HG03103 (cell line): ENCODE data around the gene ZNF318.

Experiments
- ATAC-seq: cut with Tn5 transposase; IDR thresholded peaks from one replicate; pipeline ENCODE4 v1.9.1; 2021; ENCODE audit warnings: low read depth; ENCODE audit not compliant: unreplicated experiment

ZNF318 gene

DNA sequence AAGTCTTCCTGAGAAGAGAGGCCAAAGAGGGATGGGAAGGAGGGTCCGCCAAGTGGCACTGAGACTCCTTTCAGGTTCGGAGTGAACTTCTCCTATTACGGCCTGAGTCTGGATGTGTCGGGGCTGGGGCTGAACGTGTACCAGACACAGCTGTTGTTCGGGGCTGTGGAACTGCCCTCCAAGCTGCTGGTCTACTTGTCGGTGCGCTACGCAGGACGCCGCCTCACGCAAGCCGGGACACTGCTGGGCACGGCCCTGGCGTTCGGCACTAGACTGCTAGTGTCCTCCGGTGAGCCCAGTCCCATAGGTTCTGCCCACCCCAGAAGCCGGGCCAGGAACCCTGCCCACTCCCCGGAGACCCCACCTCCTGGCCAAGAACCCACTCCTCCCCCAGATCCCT is 67.3 kb downstream of the ZNF318 start:
- ATAC-seq, result no peak

GRCh38 chr6:43301081-43301870 is 68.2 kb downstream of the ZNF318 start:
- no peak for ATAC-seq

- no peak for ATAC-seq
Measured at GRCh38 chr6:43299338-43300293, 69.8 kb downstream of the ZNF318 start.

DNA sequence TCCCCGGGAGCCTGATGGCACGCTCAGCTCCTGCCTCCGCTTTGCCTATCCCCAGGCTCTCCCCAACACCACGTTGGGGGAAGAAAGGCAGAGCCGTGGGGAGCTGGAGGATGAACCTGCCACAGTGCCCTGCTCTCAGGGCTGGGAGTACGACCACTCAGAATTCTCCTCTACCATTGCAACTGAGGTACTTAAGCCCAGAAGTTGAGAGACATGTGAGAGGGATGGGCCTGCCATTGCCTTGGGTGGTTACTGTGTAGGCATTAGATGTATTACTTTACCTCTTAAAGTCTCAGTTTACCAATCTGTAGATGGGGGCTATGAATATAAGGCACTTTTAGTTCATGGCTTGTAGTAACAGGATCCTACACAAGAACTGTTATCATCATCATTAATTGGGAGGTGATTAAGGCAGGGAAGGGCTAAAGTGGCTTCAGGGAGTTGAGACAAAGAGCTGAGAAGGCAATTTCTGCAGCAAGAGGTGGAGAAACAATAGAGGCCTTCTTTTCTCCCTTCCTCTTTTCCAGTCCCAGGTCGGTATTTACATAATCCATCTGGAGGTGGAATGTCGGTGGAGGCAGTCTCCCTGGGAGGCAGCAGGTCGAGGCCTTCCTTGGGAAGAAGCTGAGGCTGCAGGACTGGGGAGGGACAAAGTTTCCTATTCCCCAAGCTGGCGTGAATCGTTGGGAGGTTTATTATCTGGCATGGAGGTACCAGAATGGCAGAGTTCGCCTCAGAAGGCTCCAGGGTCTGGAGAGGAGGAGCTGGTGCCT is 70.7 kb downstream of the ZNF318 start:
- ATAC-seq, result no peak

DNA sequence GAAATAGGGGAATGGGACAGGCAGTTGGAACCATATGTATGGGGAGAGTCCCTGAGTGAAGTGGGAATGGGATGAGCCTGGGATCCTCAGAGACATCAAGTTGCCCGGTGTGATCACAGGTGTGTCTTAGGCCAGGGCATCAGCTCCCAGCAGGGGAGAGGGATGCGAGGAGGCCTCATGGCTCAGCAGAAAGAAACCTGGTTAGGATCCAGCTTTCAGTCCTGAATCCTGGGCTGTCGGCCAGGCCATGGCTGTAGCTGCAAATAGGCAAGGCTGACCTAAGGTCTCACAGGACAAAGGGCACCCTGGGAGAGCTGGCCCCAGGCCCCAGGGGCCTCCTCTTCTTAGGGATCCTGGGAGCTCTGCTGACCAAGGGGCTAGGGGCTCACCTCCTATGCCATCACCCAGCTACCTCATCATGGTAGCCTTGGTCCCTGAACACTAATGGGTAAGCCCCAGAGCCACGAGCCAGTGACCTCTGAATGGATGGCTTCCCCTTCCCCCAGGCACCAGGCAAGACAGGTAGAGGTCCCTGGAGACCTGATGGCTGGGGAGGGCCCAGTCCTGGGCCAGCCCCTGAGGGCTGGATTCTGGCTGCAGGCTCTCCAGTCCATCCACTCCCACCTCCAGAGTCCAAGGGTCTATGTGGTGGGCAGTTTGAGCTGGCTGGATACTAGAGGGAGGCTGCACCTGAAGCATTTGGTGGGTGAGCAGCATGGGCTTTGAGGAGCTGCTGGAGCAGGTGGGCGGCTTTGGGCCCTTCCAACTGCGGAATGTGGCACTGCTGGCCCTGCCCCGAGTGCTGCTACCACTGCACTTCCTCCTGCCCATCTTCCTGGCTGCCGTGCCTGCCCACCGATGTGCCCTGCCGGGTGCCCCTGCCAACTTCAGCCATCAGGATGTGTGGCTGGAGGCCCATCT is 71.5 kb downstream of the ZNF318 start, which contains the start of gene SLC22A7:
Gene SLC22A7 (plus strand): TSS at position 617 of the 921 bp plus-strand sequence. CDS start 99 bp downstream, at position 716.
- ATAC-seq, result no peak

DNA sequence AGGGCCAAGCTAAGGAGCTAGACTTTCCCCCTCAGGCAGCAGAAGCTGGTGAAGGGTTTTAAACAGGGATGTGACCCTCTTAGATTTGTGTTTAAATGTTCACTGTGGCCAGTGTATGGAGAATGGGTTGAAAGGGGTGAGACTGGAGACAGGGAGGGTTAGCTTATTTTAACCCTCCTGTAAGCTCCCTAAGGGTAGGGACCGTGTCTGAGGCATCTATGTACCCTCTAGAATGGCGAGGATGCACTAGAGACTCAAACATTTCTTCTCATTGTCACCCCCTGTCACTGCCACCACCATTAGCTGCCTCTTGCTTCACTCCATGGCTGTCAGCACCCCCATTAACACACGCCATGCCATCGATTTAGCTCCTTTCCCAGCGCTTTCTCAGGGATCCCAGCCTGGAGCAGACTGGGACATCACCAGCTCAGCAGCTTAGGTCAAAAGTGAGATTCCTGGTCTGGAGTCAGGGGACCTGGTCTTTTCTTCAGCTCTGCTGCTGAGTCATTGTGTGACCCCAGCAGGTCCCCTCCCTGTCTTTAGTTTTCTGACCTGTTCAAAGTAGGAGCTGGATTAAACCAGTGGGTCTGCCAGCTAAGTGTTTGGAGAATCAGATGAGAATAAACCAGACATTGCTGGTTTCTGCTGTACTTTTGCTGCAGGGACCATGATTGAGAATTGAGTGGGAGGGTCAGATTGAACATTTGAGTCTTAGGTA is 72.5 kb downstream of the ZNF318 start:
- no peak for ATAC-seq

- ATAC-seq, result no peak
Measured at GRCh38 chr6:43295456-43295855, 74.0 kb downstream of the ZNF318 start.

DNA sequence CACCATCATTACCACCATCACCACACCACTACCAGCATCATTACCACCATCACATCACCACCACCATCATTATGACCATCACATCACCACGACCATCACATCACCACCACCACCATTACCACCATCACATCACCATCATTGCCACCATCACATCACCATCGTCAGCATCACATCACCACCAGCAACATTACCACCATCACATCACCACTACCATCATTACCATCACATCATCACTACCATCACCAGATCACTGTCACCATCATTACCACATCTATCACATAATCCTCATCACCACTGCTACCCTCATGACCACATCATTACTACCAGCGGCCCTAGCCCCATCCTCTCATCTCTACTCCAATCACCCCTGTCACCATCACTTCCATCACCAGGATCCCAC is 74.9 kb downstream of the ZNF318 start:
- ATAC-seq, result no peak

- no peak for ATAC-seq
Measured at GRCh38 chr6:43293698-43294097, 75.7 kb downstream of the ZNF318 start.

GRCh38 chr6:43292763-43293318 is 76.6 kb downstream of the ZNF318 start:
- no peak for ATAC-seq

GRCh38 chr6:43292341-43292740 is 77.1 kb downstream of the ZNF318 start:
- no peak for ATAC-seq

DNA sequence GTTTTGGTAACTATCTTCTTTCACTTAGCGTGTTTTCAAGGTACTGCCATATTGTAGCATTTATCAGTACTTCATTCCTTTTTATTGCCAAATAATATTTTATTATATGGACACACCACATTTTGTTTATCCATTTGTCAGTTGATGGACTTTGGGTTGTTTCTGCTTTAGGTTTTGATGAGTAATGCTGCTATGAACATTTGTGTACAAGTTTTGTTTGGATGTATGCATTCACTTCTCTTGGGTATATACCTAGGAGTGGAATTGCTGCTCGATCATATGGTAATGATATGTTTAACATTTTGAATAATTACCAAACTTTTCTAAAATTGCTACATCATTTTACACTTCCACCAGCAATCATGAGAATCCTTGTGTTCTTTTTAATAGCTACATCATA is 77.7 kb downstream of the ZNF318 start:
- ATAC-seq, result no peak

DNA sequence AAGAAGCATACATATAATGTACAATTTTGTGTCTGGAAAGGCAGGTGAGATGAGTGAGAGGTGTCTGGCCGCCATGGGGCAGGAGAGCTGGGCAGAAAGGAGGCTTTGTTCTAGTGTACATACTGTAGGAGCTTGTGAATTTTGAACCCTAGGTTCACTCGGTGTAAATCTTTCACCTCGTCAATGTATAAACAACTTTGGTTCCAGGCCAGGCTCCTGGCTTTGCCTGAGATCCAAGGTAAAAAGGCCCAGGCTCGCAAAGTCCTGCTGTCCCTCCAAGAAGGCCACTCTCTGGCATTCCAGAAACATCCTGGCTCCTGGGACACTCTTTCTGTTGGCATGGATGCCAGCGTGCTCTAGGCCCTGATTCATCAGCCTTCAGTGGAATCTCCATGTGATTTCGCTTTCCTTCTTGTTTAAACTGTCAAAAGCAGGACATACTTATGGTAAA is 78.5 kb downstream of the ZNF318 start:
- no peak for ATAC-seq

DNA sequence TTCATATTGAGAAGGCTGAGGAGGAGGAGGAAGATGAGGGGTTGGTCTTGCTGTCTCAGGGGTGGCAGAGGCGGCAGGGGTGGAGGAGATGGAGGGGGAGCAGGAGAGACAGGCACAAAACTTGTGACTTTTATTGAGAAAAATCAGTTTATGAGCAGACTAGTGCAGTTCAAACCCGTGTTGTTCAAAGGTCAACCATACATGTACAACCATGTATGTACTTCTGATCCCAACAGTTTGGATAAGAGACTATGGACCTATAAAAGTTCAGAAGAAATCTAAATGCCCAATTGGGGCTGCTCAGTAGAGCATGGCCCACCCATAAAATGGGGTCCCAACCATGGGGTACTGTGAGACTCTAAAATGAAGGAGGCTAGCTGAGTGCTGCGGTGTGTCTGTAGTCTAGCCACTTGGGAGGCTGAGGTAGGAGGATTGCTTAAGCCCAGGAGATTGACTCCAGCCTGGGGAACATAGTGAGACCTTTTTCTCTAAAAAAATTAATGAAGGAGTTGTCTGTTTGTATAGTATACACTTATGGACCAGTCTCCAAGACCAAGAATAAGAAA is 79.0 kb downstream of the ZNF318 start:
- no peak for ATAC-seq

GRCh38 chr6:43287717-43288679 is 81.4 kb downstream of the ZNF318 start:
- no peak for ATAC-seq

- ATAC-seq, result no peak
Measured at GRCh38 chr6:43286980-43287716, 82.3 kb downstream of the ZNF318 start.
